NB4 (cell line): ENCODE data around the gene PTPRK.

Experiments used
- POLR2A ChIP-seq: IDR thresholded peaks from 2 replicates; pipeline ENCODE4 v1.6.1; 2011; ENCODE audit warnings: mild to moderate bottlenecking; ENCODE audit not compliant: insufficient read length; ENCODE audit errors: extremely low read depth
- TF ChIP-seq, protein P1 (sequence below): IDR thresholded peaks from one replicate; pipeline ENCODE4 v1.5.1; 2012; ENCODE audit warnings: low read depth, low read length

DNA sequence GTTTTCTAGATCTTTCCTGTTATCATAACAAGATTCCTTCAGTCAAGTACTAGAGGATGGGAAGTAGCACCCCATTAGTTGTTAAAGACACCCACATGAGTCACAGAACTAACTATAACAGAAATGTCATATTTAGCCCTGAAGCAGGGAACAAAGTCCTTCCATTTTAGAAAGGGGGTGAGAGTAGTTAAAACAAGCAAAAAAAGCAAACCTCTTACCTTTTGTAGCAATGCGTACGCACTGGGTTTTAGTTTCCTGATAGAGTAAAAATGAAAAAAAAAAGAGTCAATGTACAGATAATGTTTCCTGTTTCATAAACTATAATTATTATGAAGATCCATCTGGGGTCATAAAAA is 455.9 kb downstream of the PTPRK start:
- TF ChIP-seq, protein P1, sequence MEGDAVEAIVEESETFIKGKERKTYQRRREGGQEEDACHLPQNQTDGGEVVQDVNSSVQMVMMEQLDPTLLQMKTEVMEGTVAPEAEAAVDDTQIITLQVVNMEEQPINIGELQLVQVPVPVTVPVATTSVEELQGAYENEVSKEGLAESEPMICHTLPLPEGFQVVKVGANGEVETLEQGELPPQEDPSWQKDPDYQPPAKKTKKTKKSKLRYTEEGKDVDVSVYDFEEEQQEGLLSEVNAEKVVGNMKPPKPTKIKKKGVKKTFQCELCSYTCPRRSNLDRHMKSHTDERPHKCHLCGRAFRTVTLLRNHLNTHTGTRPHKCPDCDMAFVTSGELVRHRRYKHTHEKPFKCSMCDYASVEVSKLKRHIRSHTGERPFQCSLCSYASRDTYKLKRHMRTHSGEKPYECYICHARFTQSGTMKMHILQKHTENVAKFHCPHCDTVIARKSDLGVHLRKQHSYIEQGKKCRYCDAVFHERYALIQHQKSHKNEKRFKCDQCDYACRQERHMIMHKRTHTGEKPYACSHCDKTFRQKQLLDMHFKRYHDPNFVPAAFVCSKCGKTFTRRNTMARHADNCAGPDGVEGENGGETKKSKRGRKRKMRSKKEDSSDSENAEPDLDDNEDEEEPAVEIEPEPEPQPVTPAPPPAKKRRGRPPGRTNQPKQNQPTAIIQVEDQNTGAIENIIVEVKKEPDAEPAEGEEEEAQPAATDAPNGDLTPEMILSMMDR = no peak
- no peak for TF ChIP-seq POLR2A
